HEK293 (cell line): ENCODE results near the gene KCTD19.

Experiments used
- CTCF ChIP-seq: fragments of 450-650 bp; formaldehyde crosslinking; IDR thresholded peaks from 2 replicates; pipeline ENCODE4 v1.5.1; 2016; ENCODE audit warnings: missing biosample characterization, missing genetic modification characterization
- KLF1 ChIP-seq: fragments of 450-650 bp; formaldehyde crosslinking; IDR thresholded peaks from 2 replicates; pipeline ENCODE4 v1.5.1; 2016; ENCODE audit warnings: missing biosample characterization, missing genetic modification characterization
- PRDM1 ChIP-seq: fragments of 450-650 bp; formaldehyde crosslinking; IDR thresholded peaks from 2 replicates; pipeline ENCODE4; 2016; ENCODE audit warnings: missing biosample characterization, missing genetic modification characterization
- ZFP69B ChIP-seq: fragments of 450-650 bp; formaldehyde crosslinking; IDR thresholded peaks from 2 replicates; pipeline ENCODE4 v1.5.1; 2016; ENCODE audit warnings: missing biosample characterization, missing genetic modification characterization
- ZNF24 ChIP-seq: fragments of 450-650 bp; formaldehyde crosslinking; IDR thresholded peaks from 2 replicates; pipeline ENCODE4 v1.5.1; 2016; ENCODE audit warnings: missing biosample characterization, missing genetic modification characterization
- ZNF623 ChIP-seq: fragments of 450-650 bp; formaldehyde crosslinking; IDR thresholded peaks from 2 replicates; pipeline ENCODE4 v1.5.1; 2016; ENCODE audit warnings: missing biosample characterization, missing genetic modification characterization
- ZNF626 ChIP-seq: fragments of 450-650 bp; sonication (Bioruptor Pico); formaldehyde crosslinking; IDR thresholded peaks from 2 replicates; pipeline ENCODE4 v1.5.1; 2018; ENCODE audit warnings: missing biosample characterization, missing genetic modification characterization, inconsistent platforms
- ZNF791 ChIP-seq: fragments of 450-650 bp; formaldehyde crosslinking; IDR thresholded peaks from 2 replicates; pipeline ENCODE4 v1.5.1; 2016; ENCODE audit warnings: missing biosample characterization, missing genetic modification characterization
- ZSCAN30 ChIP-seq: fragments of 450-650 bp; IDR thresholded peaks from 2 replicates; pipeline ENCODE4 v1.5.1; 2018; ENCODE audit warnings: missing biosample characterization, mild to moderate bottlenecking, missing genetic modification characterization, moderate library complexity
- TF ChIP-seq, protein P1 (sequence below): fragments of 450-650 bp; formaldehyde crosslinking; IDR thresholded peaks from 2 replicates; pipeline ENCODE4 v1.5.1; 2016; ENCODE audit warnings: missing biosample characterization, missing genetic modification characterization, borderline replicate concordance
- TF ChIP-seq, protein P2 (sequence below): fragments of 450-650 bp; formaldehyde crosslinking; IDR thresholded peaks from 2 replicates; pipeline ENCODE4 v1.5.1; 2016; ENCODE audit warnings: missing biosample characterization, missing genetic modification characterization

GRCh38 chr16:67240506-67240905 lies 86.0 kb downstream of the KCTD19 start:
- no peak for TF ChIP-seq CTCF (tag by site-specific recombination)
- TF ChIP-seq ZSCAN30 (tag by site-specific recombination): no peak
- no peak for TF ChIP-seq KLF1 (tag by site-specific recombination)
- TF ChIP-seq, protein P1, sequence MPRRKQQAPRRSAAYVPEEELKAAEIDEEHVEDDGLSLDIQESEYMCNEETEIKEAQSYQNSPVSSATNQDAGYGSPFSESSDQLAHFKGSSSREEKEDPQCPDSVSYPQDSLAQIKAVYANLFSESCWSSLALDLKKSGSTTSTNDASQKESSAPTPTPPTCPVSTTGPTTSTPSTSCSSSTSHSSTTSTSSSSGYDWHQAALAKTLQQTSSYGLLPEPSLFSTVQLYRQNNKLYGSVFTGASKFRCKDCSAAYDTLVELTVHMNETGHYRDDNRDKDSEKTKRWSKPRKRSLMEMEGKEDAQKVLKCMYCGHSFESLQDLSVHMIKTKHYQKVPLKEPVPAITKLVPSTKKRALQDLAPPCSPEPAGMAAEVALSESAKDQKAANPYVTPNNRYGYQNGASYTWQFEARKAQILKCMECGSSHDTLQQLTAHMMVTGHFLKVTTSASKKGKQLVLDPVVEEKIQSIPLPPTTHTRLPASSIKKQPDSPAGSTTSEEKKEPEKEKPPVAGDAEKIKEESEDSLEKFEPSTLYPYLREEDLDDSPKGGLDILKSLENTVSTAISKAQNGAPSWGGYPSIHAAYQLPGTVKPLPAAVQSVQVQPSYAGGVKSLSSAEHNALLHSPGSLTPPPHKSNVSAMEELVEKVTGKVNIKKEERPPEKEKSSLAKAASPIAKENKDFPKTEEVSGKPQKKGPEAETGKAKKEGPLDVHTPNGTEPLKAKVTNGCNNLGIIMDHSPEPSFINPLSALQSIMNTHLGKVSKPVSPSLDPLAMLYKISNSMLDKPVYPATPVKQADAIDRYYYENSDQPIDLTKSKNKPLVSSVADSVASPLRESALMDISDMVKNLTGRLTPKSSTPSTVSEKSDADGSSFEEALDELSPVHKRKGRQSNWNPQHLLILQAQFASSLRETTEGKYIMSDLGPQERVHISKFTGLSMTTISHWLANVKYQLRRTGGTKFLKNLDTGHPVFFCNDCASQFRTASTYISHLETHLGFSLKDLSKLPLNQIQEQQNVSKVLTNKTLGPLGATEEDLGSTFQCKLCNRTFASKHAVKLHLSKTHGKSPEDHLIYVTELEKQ: no peak
- TF ChIP-seq ZNF791: no peak
- no peak for TF ChIP-seq ZNF626 (tag by site-specific recombination)
- no peak for TF ChIP-seq ZFP69B
- no peak for TF ChIP-seq PRDM1 (tag by site-specific recombination)
- TF ChIP-seq ZNF24: no peak
- TF ChIP-seq, protein P2, sequence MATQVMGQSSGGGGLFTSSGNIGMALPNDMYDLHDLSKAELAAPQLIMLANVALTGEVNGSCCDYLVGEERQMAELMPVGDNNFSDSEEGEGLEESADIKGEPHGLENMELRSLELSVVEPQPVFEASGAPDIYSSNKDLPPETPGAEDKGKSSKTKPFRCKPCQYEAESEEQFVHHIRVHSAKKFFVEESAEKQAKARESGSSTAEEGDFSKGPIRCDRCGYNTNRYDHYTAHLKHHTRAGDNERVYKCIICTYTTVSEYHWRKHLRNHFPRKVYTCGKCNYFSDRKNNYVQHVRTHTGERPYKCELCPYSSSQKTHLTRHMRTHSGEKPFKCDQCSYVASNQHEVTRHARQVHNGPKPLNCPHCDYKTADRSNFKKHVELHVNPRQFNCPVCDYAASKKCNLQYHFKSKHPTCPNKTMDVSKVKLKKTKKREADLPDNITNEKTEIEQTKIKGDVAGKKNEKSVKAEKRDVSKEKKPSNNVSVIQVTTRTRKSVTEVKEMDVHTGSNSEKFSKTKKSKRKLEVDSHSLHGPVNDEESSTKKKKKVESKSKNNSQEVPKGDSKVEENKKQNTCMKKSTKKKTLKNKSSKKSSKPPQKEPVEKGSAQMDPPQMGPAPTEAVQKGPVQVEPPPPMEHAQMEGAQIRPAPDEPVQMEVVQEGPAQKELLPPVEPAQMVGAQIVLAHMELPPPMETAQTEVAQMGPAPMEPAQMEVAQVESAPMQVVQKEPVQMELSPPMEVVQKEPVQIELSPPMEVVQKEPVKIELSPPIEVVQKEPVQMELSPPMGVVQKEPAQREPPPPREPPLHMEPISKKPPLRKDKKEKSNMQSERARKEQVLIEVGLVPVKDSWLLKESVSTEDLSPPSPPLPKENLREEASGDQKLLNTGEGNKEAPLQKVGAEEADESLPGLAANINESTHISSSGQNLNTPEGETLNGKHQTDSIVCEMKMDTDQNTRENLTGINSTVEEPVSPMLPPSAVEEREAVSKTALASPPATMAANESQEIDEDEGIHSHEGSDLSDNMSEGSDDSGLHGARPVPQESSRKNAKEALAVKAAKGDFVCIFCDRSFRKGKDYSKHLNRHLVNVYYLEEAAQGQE (tag by site-specific recombination): no peak
- TF ChIP-seq ZNF623 (tag by site-specific recombination): no peak
